WERI-Rb-1 (cell line): ENCODE results near the gene SPDYE17.
A peak's percentile ranks its signal among the peaks of the same experiment; 100 is the strongest.
"Not testable (repeated sequence)": the region's sequence is repeated elsewhere in the genome, so short reads cannot be mapped to it uniquely, and the experiment has no call there.

ENCODE experiments used
- DNase-seq: peaks from one replicate; pipeline ENCODE4 v3.0.0-alpha.2; 2020
- H3K27ac ChIP-seq: fragments of 250-450 bp; sonication (Bioruptor Pico); 2 replicates; pipeline ENCODE4 v1.5.1; 2020; ENCODE audit warnings: mild to moderate bottlenecking, moderate library complexity
- H3K27me3 ChIP-seq: fragments of 250-450 bp; sonication (Bioruptor Pico); 2 replicates; pipeline ENCODE4 v1.5.1; 2021; ENCODE audit warnings: mild to moderate bottlenecking, low read depth, moderate library complexity; ENCODE audit not compliant: insufficient read depth, severe bottlenecking
- H3K36me3 ChIP-seq: fragments of 250-450 bp; sonication (Bioruptor Pico); 2 replicates; pipeline ENCODE4 v1.5.1; 2020; ENCODE audit warnings: mild to moderate bottlenecking, moderate library complexity
- H3K4me3 ChIP-seq: 2 replicates; pipeline ENCODE4 v1.5.1; 2011; ENCODE audit warnings: low read depth, mild to moderate bottlenecking, control low read depth, low read length
- H3K9me3 ChIP-seq: fragments of 250-450 bp; sonication (Bioruptor Pico); 2 replicates; pipeline ENCODE4 v1.5.1; 2021; ENCODE audit warnings: mild to moderate bottlenecking, moderate library complexity; ENCODE audit not compliant: severe bottlenecking

Gene SPDYE17

DNA sequence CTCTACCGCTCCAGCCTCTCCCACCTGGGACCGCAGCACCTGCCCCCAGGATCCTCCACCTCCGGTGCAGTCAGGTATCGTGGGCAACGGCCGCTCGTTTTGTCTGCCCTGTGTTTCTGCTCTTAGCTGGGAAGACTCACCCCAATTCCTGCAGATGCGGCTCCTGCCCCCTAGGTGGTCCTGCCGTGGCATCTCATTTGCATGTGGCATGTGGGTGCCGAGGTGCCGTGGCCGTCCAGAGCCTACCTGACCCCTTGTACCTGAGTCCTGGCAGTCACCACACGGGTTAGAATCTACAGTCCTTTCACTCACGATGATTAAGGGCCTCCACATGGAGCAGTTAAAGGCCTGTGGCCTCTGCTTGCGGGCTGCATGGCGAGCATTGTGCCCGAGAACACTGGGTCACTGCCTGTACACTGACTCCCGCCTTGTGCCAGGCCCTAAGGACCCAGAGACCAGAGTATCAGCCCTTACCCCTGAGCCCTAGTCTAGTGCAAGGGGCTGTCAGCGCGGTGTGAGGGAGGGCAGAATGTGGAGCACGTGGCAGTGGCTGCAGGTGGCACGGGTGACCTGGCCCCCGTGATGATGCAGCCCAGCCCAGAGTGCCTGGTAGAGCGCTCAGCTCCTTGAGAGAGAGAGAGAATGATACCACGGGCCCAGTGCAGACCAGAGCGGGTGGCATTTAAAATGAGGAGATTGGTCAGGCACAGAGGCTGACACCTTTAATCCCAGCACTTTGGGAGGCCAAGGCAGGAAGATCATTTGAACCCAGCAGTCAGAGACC, 50.8 kb downstream of the SPDYE17 start:
- H3K36me3 ChIP-seq, H3K9me3 ChIP-seq, H3K27ac ChIP-seq, H3K27me3 ChIP-seq, DNase-seq, H3K4me3 ChIP-seq: not testable (repeated sequence)

DNA sequence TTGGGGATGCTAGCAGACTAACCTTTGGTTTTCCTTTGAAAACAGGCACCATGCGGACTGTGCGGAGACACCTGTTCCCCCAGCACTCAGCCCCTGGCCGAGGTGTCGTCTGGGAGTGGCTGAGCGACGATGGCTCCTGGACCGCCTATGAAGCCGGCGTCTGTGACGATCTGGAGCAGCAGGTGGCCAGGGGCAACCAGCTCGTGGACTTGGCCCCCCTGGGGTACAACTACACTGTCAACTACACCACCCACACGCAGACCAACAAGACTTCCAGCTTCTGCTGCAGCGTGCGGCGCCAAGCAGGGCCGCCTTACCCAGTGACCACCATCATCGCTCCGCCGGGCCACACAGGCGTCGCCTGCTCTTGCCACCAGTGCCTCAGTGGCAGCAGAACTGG, 51.6 kb downstream of the SPDYE17 start:
- H3K9me3 ChIP-seq, H3K4me3 ChIP-seq, H3K36me3 ChIP-seq, H3K27ac ChIP-seq, H3K27me3 ChIP-seq, DNase-seq: not testable (repeated sequence)

DNA sequence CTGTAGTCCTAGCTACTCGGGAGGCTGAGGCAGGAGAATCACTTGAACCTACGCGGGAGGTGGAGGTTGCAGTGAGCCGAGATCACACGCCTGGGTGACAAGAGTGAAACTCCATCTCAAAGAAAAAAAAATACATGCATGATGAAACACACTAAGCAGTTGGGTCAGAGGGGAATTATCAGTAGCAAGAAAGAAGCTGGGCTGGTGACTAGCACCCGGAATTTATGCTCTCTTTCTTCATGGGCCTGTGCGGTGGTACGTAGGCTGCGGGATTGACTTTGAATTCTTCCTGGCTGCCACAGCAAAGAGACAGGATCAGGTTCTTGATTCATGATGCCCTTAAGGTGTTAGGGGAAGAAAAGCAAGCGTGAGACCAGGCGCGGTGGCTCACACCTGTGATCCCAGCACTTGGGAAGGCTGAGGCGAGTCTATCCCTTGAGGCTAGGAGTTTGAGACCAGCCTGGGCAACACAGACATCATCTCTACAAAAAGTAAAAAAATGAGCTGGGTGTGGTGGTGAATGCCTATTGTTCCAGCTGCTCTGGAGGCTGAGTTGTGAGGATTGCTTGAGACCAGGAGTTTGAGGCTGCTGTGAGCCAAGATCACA, 54.3 kb downstream of the SPDYE17 start:
- H3K9me3 ChIP-seq, H3K27ac ChIP-seq, H3K4me3 ChIP-seq, DNase-seq, H3K27me3 ChIP-seq, H3K36me3 ChIP-seq: not testable (repeated sequence)

- not testable (repeated sequence) for DNase-seq, H3K36me3 ChIP-seq
Observed at GRCh38 chr7:76974793-76975579, 57.2 kb downstream of the SPDYE17 start.

DNA sequence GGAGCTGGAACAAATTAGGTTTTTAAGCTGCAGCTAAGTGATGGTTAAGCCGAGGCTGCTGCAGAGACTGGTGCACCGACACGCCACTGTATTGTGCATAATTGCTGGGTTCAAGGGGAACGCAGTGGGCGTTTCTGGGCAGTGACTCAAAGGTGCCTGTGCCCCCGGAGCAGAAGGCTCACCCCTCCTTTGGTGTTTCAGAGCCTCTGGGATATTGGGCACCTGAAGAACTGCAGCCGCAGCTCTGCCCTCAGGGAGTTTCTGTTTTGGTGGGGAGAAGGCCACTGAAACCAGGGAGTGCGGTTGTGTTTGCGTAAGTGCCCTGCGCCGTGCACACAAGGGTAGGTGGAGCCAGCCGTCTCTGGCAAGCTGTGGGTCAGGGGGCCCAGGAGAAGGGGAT, 57.8 kb downstream of the SPDYE17 start:
- not testable (repeated sequence) for H3K27ac ChIP-seq, DNase-seq, H3K4me3 ChIP-seq, H3K9me3 ChIP-seq, H3K27me3 ChIP-seq, H3K36me3 ChIP-seq

More at GRCh38 chr7:76974793-76975579, 57.2 kb downstream of the SPDYE17 start:
- H3K27ac ChIP-seq, H3K4me3 ChIP-seq, H3K27me3 ChIP-seq, H3K9me3 ChIP-seq: not testable (repeated sequence)

DNA sequence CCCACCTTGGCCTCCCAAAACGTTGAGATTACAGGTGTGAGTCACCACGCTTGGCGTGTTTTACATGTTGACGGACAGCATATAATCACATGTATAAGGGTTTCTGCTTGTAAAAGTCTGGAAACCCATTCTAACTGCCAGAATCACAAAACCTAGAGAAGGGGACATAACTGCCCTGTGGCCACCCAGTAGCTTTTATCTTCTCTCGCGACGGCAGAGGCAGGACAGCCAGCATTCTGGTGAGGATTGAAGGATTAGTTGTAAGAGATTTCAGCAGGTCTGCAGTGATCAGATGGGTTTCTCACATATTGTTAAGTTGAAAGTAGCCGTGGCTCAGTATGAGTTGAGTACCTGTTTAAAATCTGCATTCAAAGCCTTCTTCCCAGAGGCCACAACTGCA, 59.8 kb downstream of the SPDYE17 start:
- H3K4me3 ChIP-seq, H3K27ac ChIP-seq, H3K9me3 ChIP-seq, H3K27me3 ChIP-seq, H3K36me3 ChIP-seq: not testable (repeated sequence)
- DNase-seq: peak; percentile 23
